GM10847 (cell line): ENCODE data around the gene SDK1.

ENCODE experiments used
- POLR2A ChIP-seq: IDR thresholded peaks from 2 replicates; pipeline ENCODE4 v1.6.1; 2011; ENCODE audit not compliant: insufficient read length; ENCODE audit errors: extremely low read depth

The SDK1 gene

GRCh38 chr7:3304131-3304530 is 3.1 kb downstream of the SDK1 start:
- TF ChIP-seq POLR2A: no peak

DNA sequence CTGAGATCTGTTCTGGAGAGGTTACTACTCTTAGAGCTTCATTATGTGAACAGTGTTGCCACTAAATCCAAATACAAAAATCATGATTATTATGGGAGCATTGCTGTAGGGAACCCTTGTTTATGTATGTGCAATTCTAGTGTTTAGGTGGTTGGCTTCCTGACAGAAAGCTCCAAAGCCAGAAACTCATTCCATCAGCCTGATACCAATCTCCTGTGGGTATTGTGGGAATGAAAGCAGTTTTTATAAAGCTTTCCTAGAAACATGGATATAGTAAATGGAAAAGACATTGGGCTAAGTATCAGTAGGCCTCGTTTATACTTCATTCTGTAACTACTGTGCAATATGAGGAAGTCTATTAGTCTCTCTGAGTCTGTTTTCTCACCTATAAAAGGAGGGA is 6.4 kb downstream of the SDK1 start:
- no peak for TF ChIP-seq POLR2A

- no peak for TF ChIP-seq POLR2A
Measured at GRCh38 chr7:3309140-3309539, 8.1 kb downstream of the SDK1 start.

GRCh38 chr7:3309956-3310355 is 8.9 kb downstream of the SDK1 start:
- TF ChIP-seq POLR2A: no peak

DNA sequence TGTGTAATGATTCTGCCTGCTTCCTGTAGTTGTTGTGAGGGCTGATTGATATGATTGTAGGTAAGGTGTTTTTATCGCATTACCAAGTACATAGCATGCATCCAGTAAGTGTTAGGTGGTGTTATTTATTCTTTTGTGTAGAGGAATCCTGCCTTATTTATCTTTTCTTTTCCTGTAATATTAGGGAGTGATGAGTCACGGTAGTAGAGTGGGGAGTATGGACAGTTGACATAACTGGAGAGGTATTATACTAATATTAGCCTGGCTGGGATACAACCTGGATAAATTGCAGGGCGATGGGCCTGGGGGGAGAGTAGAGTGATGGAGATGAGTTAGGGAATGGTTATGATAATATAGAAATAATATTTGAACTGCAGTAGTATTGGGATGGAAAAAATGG is 9.8 kb downstream of the SDK1 start:
- no peak for TF ChIP-seq POLR2A

DNA sequence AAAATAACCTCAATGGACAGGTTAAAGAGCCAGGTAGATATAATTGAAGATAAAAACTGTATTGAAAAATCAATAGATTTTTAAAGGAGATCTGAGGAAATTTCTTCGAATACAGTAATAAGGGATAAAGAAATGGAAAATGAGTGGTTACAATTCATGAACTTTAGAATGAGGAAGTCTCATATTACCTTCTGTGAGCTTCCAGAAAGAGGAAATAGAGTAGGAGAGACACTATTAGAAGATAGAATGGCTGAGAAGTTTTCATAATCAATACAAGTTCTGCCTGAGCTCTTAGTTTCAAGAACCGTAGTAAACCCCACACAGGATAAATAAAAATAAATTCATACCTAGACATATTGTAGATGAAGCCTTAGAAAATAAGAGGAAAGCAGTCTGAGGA is 11.5 kb downstream of the SDK1 start:
- TF ChIP-seq POLR2A: no peak

- TF ChIP-seq POLR2A: no peak
Measured at GRCh38 chr7:3318874-3319273, 17.8 kb downstream of the SDK1 start.

- no peak for TF ChIP-seq POLR2A
Measured at GRCh38 chr7:3321206-3321605, 20.2 kb downstream of the SDK1 start.

GRCh38 chr7:3321745-3322144 is 20.7 kb downstream of the SDK1 start:
- TF ChIP-seq POLR2A: no peak

GRCh38 chr7:3326246-3326645 is 25.2 kb downstream of the SDK1 start:
- TF ChIP-seq POLR2A: no peak

DNA sequence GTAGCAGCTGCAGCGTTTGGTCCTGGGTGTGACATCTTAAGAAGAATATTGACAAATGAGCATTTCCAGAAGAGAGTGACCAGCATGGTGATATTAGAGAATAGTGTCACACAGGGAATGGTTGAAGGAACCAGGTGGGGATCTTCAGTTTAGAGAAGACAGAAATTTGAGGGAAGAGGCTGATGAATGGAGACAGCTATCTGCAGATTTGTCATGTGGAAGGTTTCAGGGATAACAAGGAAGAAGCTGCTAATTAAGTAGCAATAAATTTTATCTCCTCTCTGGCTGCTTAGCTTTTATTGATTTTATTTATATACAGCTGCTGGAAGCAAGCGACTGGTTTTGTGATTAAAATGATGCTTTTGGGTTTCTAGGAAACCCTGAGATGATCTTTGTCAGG is 26.0 kb downstream of the SDK1 start:
- TF ChIP-seq POLR2A: no peak

GRCh38 chr7:3327655-3328054 is 26.6 kb downstream of the SDK1 start:
- TF ChIP-seq POLR2A: no peak

DNA sequence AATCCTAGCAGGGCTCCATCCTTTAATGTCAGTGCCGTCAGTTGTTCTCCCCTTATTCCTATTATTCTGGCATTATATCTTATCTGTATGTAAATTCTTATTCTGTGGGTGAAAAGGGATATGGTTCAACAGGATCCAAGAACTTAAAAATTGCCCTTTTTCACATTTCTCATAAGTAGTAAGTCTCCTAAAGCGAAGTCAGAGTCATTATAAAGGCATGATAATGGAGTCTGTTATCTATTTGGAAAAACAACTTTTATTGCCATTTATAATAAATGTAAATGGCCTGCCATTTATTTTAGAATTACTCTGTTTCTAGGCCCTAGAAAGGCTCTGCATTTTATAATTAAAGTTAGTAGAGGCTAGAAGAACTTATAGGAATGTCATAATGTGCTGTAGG is 31.3 kb downstream of the SDK1 start:
- no peak for TF ChIP-seq POLR2A

DNA sequence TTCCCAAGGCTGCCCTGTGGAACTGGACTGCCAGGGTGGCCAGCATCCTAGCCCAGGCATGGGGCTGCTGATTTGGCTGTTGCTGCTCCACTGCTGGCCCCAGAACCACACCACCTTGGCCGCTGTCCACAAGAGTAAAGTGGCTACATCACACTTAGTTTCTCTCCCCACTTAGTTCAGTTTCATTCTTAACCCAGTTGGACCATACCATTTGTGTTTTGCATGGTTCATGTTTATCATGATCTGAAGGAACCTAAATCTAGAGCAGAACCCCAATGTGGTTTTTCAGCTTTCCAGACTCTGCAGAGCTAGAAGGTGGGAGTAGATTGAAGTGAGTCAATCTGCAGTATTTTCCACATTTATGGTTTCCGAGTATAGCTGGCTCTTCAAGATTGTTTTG is 32.8 kb downstream of the SDK1 start:
- no peak for TF ChIP-seq POLR2A

DNA sequence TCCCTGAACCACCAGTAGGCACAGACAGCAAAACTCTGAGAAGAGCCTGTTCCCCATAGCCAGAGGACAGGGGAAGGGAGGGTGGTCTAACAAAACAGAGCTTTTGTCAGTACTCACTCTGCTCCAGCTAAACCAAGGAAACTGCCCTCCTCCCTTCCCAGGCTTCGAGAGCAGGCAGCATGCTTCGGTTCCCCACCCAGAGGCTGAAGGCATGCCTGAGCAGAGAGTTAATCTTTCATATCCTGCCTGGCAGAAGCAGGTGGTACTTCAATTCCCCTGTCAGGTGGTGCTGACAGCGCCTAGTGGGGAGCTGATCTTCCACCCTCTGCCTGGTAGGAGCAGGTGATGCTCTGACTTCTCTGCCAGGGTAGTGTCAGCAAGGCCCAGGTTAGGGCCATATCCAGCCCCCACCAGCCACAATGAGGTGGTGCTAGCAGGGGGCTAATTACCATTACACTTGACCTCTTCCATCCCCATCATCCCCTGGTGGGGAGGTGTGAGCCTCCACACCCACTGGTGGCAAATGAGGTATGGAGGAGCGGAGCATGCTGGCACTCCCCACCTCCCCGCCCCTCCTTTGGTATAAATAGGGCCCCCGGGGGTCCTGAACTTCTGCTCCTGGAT is 35.1 kb downstream of the SDK1 start:
- TF ChIP-seq POLR2A: no peak

GRCh38 chr7:3338161-3338560 is 37.1 kb downstream of the SDK1 start:
- no peak for TF ChIP-seq POLR2A

GRCh38 chr7:3345699-3346481 is 44.8 kb downstream of the SDK1 start:
- no peak for TF ChIP-seq POLR2A
